Parathyroid adenoma (tissue), 2 donors: ENCODE results near the gene SGF29.

Experiments used
- H2AFZ ChIP-seq: fragments of 300-600 bp; sonication (generic); one replicate; pipeline ENCODE4 v1.7.0; 2017; ENCODE audit warnings: antibody characterized with exemption, mild to moderate bottlenecking
- H3K27ac ChIP-seq: fragments of 300-600 bp; sonication (generic); one replicate; pipeline ENCODE4 v1.7.0; 2017
- H3K27me3 ChIP-seq: fragments of 300-600 bp; sonication (generic); one replicate; pipeline ENCODE4 v1.7.0; 2017; ENCODE audit warnings: low read length; ENCODE audit not compliant: control insufficient read depth, insufficient read depth
- H3K36me3 ChIP-seq: fragments of 300-600 bp; sonication (generic); one replicate; pipeline ENCODE4 v1.7.0; 2017; ENCODE audit warnings: low read length; ENCODE audit not compliant: control insufficient read depth, insufficient read depth
- H3K4me1 ChIP-seq: fragments of 300-600 bp; sonication (generic); one replicate; pipeline ENCODE4 v1.7.0; 2017; ENCODE audit warnings: control low read depth
- H3K4me2 ChIP-seq: fragments of 300-600 bp; sonication (generic); one replicate; pipeline ENCODE4 v1.7.0; 2017; ENCODE audit warnings: low read length
- H3K4me3 ChIP-seq: fragments of 300-600 bp; sonication (generic); one replicate; pipeline ENCODE4 v1.7.0; 2017; ENCODE audit warnings: low read depth, low read length
- H3K79me2 ChIP-seq: fragments of 300-600 bp; sonication (generic); one replicate; pipeline ENCODE4 v1.7.0; 2017; ENCODE audit warnings: control low read depth
- H3K9ac ChIP-seq: fragments of 300-600 bp; sonication (generic); one replicate; pipeline ENCODE4 v1.7.0; 2017; ENCODE audit warnings: mild to moderate bottlenecking
- H3K9me3 ChIP-seq: fragments of 300-600 bp; sonication (generic); one replicate; pipeline ENCODE4 v1.7.0; 2017; ENCODE audit warnings: low read length; ENCODE audit not compliant: control insufficient read depth
- TF ChIP-seq, protein P1 (sequence below): fragments of 300-600 bp; sonication (generic); IDR thresholded peaks from one replicate; pipeline ENCODE4 v1.7.0; 2017; ENCODE audit warnings: antibody characterized with exemption, mild to moderate bottlenecking
- donor health status: primary hyperparathyroidism.

Gene SGF29

DNA sequence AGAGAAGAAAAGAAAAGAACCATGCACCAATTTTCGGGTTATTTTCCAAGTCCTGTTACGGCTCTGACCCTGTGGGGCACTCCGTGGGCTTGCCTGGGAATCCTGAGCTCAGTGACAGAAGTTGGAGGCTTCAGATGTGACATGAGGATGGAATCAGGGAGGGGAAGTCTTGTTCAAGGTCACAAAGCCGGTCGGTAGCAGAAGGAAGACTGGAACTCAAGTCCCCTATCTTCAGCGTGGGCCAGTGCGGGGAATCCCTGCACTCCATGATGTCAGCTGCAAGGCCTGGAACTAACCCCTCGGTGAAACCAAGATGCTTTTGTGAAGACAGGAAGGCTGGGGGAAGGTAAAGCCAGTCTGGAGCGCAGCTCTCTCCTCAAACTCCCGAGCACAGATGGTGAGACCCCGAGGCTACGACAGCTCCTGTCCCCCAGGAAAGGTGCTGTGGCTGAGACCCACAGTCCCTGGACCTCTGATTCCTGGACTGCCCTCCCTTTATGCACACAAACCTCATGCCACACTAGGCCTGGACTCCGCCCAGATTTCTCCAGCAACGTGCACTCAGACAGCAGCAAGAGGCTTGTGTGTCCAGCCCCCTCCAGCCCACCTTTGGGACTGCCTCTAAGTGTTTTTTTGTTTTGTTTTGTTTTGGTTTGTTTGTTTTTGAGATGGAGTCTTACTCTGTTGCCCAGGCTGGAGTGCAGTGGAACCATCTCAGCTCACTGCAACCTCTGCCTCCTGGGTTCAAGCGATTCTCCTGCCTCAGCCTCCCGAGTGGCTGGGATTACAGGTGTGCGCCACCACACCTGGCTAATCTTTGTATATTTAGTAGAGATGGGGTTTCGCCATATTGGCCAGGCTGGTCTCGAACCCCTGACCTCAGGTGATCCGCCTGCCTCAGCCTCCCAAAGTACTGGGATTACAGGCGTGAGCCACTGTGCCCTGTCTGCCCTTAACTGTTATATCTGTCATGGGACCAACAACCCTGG is 41.6 kb upstream of the SGF29 start:
- Histone ChIP-seq H3K36me3 (no peaks in the 10 kb centered on the region), H3K4me2 (no peak overlapping the region), H2AFZ (no peak overlapping the region), H3K27me3 (no peaks in the 10 kb centered on the region), H3K9ac (no peak overlapping the region), H3K4me1 (no peaks in the 10 kb centered on the region), H3K27ac (no peak overlapping the region), H3K4me3 (no peak overlapping the region), H3K79me2 (no peaks in the 10 kb centered on the region), H3K9me3 (no peaks in the 10 kb centered on the region)
- TF ChIP-seq, protein P1, sequence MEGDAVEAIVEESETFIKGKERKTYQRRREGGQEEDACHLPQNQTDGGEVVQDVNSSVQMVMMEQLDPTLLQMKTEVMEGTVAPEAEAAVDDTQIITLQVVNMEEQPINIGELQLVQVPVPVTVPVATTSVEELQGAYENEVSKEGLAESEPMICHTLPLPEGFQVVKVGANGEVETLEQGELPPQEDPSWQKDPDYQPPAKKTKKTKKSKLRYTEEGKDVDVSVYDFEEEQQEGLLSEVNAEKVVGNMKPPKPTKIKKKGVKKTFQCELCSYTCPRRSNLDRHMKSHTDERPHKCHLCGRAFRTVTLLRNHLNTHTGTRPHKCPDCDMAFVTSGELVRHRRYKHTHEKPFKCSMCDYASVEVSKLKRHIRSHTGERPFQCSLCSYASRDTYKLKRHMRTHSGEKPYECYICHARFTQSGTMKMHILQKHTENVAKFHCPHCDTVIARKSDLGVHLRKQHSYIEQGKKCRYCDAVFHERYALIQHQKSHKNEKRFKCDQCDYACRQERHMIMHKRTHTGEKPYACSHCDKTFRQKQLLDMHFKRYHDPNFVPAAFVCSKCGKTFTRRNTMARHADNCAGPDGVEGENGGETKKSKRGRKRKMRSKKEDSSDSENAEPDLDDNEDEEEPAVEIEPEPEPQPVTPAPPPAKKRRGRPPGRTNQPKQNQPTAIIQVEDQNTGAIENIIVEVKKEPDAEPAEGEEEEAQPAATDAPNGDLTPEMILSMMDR: no peak

- TF ChIP-seq, protein P1: no peak
- Histone ChIP-seq H3K9ac (no peak overlapping the region), H3K4me2 (no peak overlapping the region), H3K9me3 (no peaks in the 10 kb centered on the region), H3K27ac (no peak overlapping the region), H2AFZ (no peak overlapping the region), H3K4me3 (no peak overlapping the region), H3K27me3 (no peaks in the 10 kb centered on the region), H3K4me1 (no peaks in the 10 kb centered on the region), H3K79me2 (no peaks in the 10 kb centered on the region), H3K36me3 (no peaks in the 10 kb centered on the region)
Measured at GRCh38 chr16:28513484-28514181, 40.1 kb upstream of the SGF29 start.

DNA sequence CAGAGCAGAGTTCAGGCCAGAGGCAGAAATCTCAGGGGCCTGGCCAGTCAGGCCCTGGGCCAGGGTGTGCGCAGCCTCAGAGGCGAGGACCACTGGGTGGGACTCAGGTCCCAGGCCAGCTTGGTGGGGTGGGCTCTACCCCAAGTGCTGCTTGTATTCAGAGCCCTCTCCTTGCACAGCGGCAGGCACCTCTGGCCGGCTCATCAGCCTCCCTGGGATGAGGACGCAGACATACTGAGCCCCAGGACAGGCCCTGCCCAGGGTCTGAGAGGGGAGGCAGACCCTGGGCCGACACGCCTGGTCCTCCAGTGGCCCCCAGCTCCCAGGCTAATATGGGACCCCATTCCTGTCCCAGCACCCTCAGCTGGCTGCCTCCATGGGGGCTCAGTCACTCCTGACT is 39.5 kb upstream of the SGF29 start:
- no peak overlapping the region for H3K27ac ChIP-seq
- H3K9me3 ChIP-seq: no peaks in the 10 kb centered on the region
- TF ChIP-seq, protein P1: no peak
- H3K27me3 ChIP-seq: no peaks in the 10 kb centered on the region
- H3K9ac ChIP-seq: no peak overlapping the region
- H3K4me2 ChIP-seq: no peak overlapping the region
- H2AFZ ChIP-seq: no peak overlapping the region
- no peak overlapping the region for H3K4me3 ChIP-seq
- no peaks in the 10 kb centered on the region for H3K4me1 ChIP-seq
- H3K79me2 ChIP-seq: no peaks in the 10 kb centered on the region
- H3K36me3 ChIP-seq: no peaks in the 10 kb centered on the region

- Histone ChIP-seq H3K36me3 (no peaks in the 10 kb centered on the region), H2AFZ (no peak overlapping the region), H3K4me3 (no peak overlapping the region), H3K79me2 (no peaks in the 10 kb centered on the region), H3K4me1 (peaks cover 6% of the 10 kb centered on the region), H3K4me2 (no peak overlapping the region), H3K9me3 (no peaks in the 10 kb centered on the region), H3K27ac (no peak overlapping the region), H3K9ac (no peak overlapping the region), H3K27me3 (no peaks in the 10 kb centered on the region)
- TF ChIP-seq, protein P1: no peak
Measured at GRCh38 chr16:28520672-28521071, 33.0 kb upstream of the SGF29 start.
